ENCODE results near the gene SNX25. TPM values are rescaled to one million over a fixed set of nuclear protein-coding genes. Genes with fewer than 3 reads are reported as not detected.

The SNX25 gene
- total and polyA plus RNA-seq, 2 experiments from 2014 or later, result 6.9 to 25.0 TPM

GRCh38 chr4:185254434-185254833 lies 45.0 kb downstream of the SNX25 start:
- ATAC-seq, result no peak
- Histone ChIP-seq H3K4me2 (no peak overlapping the region), H2AFZ (no peak overlapping the region), H3K4me3 (no peak overlapping the region), H4K20me1 (replicated peaks; ENCODE audit: insufficient read depth) (no peaks in the 10 kb centered on the region), H3K9me2 (ENCODE audit: insufficient read depth) (no peaks in the 10 kb centered on the region), H3K4me1 (ENCODE audit: insufficient read depth) (peaks cover 22% of the 10 kb centered on the region; the same call in 1 of the 2 replicates), H3K27ac (ENCODE audit: low read depth) (no peak overlapping the region), H3K36me3 (ENCODE audit: insufficient read depth) (no peaks in the 10 kb centered on the region), H3F3A (replicated peaks; ENCODE audit: low read depth) (no peaks in the 10 kb centered on the region), H3K79me2 (replicated peaks; ENCODE audit: insufficient read depth) (no peaks in the 10 kb centered on the region), H3K27me3 (ENCODE audit: insufficient read depth) (no peaks in the 10 kb centered on the region)
- DNase-seq (ENCODE audit: low spot score), result peak; percentile 33
- H3K27me3 Mint-ChIP-seq (ENCODE audit: insufficient read depth, low read depth, poor library complexity), result no peaks in the 10 kb centered on the region
- peak overlapping the region; percentile 70 for H3K27ac Mint-ChIP-seq
- H3K4me3 Mint-ChIP-seq, result no peak overlapping the region
- no peaks in the 10 kb centered on the region for H3K9me3 Mint-ChIP-seq
- TF ChIP-seq ZNF114 (CRISPR knock-in tag; IDR thresholded peaks at IDR 0.05) (no peak), CREB1 (CRISPR knock-in tag; IDR thresholded peaks at IDR 0.05; ENCODE audit: low read depth) (no peak), ZNF462 (CRISPR knock-in tag; IDR thresholded peaks at IDR 0.05) (no peak), STAT1 (IDR thresholded peaks at IDR 0.05; ENCODE audit: unreplicated experiment) (no peak), EZH2phosphoT487 (IDR thresholded peaks at IDR 0.05; ENCODE audit: unreplicated experiment) (no peak), CTCF (conservative IDR thresholded peaks at IDR 0.05; ENCODE audit: low read depth in 2 of 2) (no peak), ETS1 (IDR thresholded peaks at IDR 0.05) (no peak), NANOG (IDR thresholded peaks at IDR 0.05; ENCODE audit: borderline replicate concordance) (no peak), JUNB (IDR thresholded peaks at IDR 0.05; ENCODE audit: unreplicated experiment) (no peak), REST (IDR thresholded peaks at IDR 0.05; ENCODE audit: unreplicated experiment) (no peak), EZH2 (IDR thresholded peaks at IDR 0.05; ENCODE audit: low read depth, unreplicated experiment) (no peak), POLR2AphosphoS5 (IDR thresholded peaks at IDR 0.05; ENCODE audit: low read depth) (no peak), ZNF331 (CRISPR knock-in tag; IDR thresholded peaks at IDR 0.05; ENCODE audit: low read depth) (no peak)
- peaks cover 3% of the 10 kb centered on the region; the same call in 1 of the 3 replicates for H3K36me3 Mint-ChIP-seq (ENCODE audit: low read depth)
- H3K4me1 Mint-ChIP-seq, result peaks cover 29% of the 10 kb centered on the region

Measured in GM23338 (cell line).